H1 (cell line): Measurements from ENCODE around the gene NRP2. TPM values are rescaled to one million over a fixed set of nuclear protein-coding genes. Genes with fewer than 3 reads are reported as not detected.

Experiments
- CTCF ChIA-PET: fragments of 300-600 bp; sonication (Branson Sonifier 250); formaldehyde crosslinking; loops from one replicate; lab custom pipeline; 2021; ENCODE audit not compliant: partially characterized antibody; lab: Charles Lee
- POLR2A ChIA-PET: fragments of 300-600 bp; sonication (Branson Sonifier 250); formaldehyde crosslinking; loops from one replicate; lab custom pipeline; 2021; ENCODE audit warnings: inconsistent platforms; ENCODE audit not compliant: partially characterized antibody; lab: Charles Lee
- DNase-seq, 2 experiments: peaks; one replicate each; pipeline versions ENCODE4 v3.0.0 to v3.0.0-alpha.2; 2010 to 2022; ENCODE audit warnings: low spot score in 2 of 2, low read depth in 1 of 2, mixed read lengths in 1 of 2
- FAIRE-seq: peaks from 2 replicates; lab custom pipeline; 2011; peaks lifted over from hg19 to GRCh38; lab: Jason Lieb, UNC
- H2AFZ ChIP-seq: 2 replicates; pipeline ENCODE4 v1.8.1; 2012; ENCODE audit warnings: low read length, inconsistent platforms
- H2AK5ac ChIP-seq: 2 replicates; pipeline ENCODE4 v1.6.1; 2013; ENCODE audit warnings: low read depth, low read length
- H2BK120ac ChIP-seq: replicated peaks from 2 replicates; pipeline ENCODE3; 2013; ENCODE audit warnings: low read depth, low read length, inconsistent platforms
- H2BK12ac ChIP-seq: 2 replicates; pipeline ENCODE4 v1.6.1; 2013; ENCODE audit warnings: low read depth, low read length
- H2BK15ac ChIP-seq: 2 replicates; pipeline ENCODE4 v1.6.1; 2013; ENCODE audit warnings: low read length
- H2BK20ac ChIP-seq: 2 replicates; pipeline ENCODE4 v1.6.1; 2013; ENCODE audit warnings: low read length
- H2BK5ac ChIP-seq: 2 replicates; pipeline ENCODE4 v1.6.1; 2013; ENCODE audit warnings: low read depth, low read length
- H3K14ac ChIP-seq: 2 replicates; pipeline ENCODE4 v1.6.1; 2013; ENCODE audit warnings: inconsistent platforms; ENCODE audit not compliant: insufficient read length
- H3K18ac ChIP-seq: 2 replicates; pipeline ENCODE4 v1.6.1; 2013; ENCODE audit warnings: low read length; ENCODE audit errors: extremely low read depth
- H3K23ac ChIP-seq: 2 replicates; pipeline ENCODE4 v1.6.1; 2013; ENCODE audit warnings: inconsistent platforms; ENCODE audit not compliant: insufficient read length
- H3K23me2 ChIP-seq: 2 replicates; pipeline ENCODE4 v1.6.1; 2013; ENCODE audit warnings: low read depth, low read length
- H3K27ac ChIP-seq: 2 replicates; pipeline ENCODE4 v1.6.1; 2011; ENCODE audit warnings: low read depth, low read length, inconsistent platforms
- H3K27me3 ChIP-seq, 4 experiments: replicated peaks in 1 of 4; 1 replicate in 1 of 4; 2 replicates in 3 of 4; pipeline versions ENCODE4 v1.6.1 to v1.8.1; 2011 to 2013; ENCODE audit warnings: low read length in 3 of 4, mild to moderate bottlenecking in 3 of 4, inconsistent platforms in 2 of 4, mixed read lengths in 2 of 4, moderate library complexity in 1 of 4; ENCODE audit not compliant: control insufficient read depth in 3 of 4, insufficient read depth in 3 of 4; ENCODE audit errors: extremely low read depth in 1 of 4
- H3K36me3 ChIP-seq, 4 experiments: 2 replicates each; pipeline versions ENCODE4 v1.6.1 to v1.8.1; 2011 to 2013; ENCODE audit warnings: mild to moderate bottlenecking in 4 of 4, low read length in 3 of 4, moderate library complexity in 2 of 4, control low read depth in 1 of 4, inconsistent platforms in 1 of 4; ENCODE audit not compliant: insufficient read depth in 4 of 4, control insufficient read depth in 2 of 4
- H3K4ac ChIP-seq: replicated peaks from 2 replicates; pipeline ENCODE3; 2013; ENCODE audit warnings: low read length, low read depth, mixed read lengths, inconsistent platforms; ENCODE audit not compliant: insufficient read length
- H3K4me1 ChIP-seq, 4 experiments: replicated peaks in 1 of 4; 1 replicate in 1 of 4; 2 replicates in 3 of 4; pipeline versions ENCODE4 v1.6.1 to v1.8.1; 2011 to 2013; ENCODE audit warnings: low read length in 3 of 4, inconsistent platforms in 2 of 4, mixed read lengths in 1 of 4; ENCODE audit not compliant: insufficient read depth in 4 of 4, control insufficient read depth in 3 of 4
- H3K4me2 ChIP-seq, 2 experiments: 2 replicates each; pipeline versions ENCODE4 v1.6.1 to v1.8.1; 2011 to 2013; ENCODE audit warnings: low read depth in 2 of 2, low read length in 2 of 2, control low read depth in 1 of 2, inconsistent platforms in 1 of 2, mild to moderate bottlenecking in 1 of 2; ENCODE audit not compliant: insufficient read depth in 1 of 2
- H3K4me3 ChIP-seq, 4 experiments: fragments of 200-600, 300-600 bp in 1 of 4; sonication (generic), shearing (Covaris generic), sonication (Bioruptor Twin) in 1 of 4; 2 replicates each; pipeline versions ENCODE4 v1.5.1 to v1.8.1; 2011 to 2016; ENCODE audit warnings: low read length in 4 of 4, low read depth in 3 of 4, control low read depth in 2 of 4, inconsistent platforms in 2 of 4, mild to moderate bottlenecking in 2 of 4, mixed read lengths in 1 of 4, moderate library complexity in 1 of 4; ENCODE audit not compliant: insufficient read depth in 2 of 4; ENCODE audit errors: extremely low read depth in 1 of 4
- H3K56ac ChIP-seq: replicated peaks from 2 replicates; pipeline ENCODE3; 2013; ENCODE audit warnings: low read depth, mild to moderate bottlenecking, mixed read lengths, low read length, inconsistent platforms; ENCODE audit not compliant: insufficient read length
- H3K79me1 ChIP-seq: 2 replicates; pipeline ENCODE4 v1.6.1; 2013; ENCODE audit warnings: low read depth, low read length, control low read depth
- H3K79me2 ChIP-seq, 2 experiments: 2 replicates each; pipeline versions ENCODE4 v1.6.1 to v1.8.1; 2012 to 2013; ENCODE audit warnings: low read length in 2 of 2, mild to moderate bottlenecking in 2 of 2, inconsistent platforms in 1 of 2; ENCODE audit not compliant: insufficient read depth in 2 of 2, control insufficient read depth in 1 of 2
- H3K9ac ChIP-seq, 4 experiments: replicated peaks in 1 of 4; 1 replicate in 1 of 4; 2 replicates in 3 of 4; pipeline versions ENCODE4 v1.6.1 to v1.8.1; 2011 to 2013; ENCODE audit warnings: low read depth in 3 of 4, low read length in 3 of 4, control low read depth in 2 of 4, mild to moderate bottlenecking in 2 of 4, moderate library complexity in 2 of 4, inconsistent platforms in 1 of 4; ENCODE audit errors: extremely low read depth in 1 of 4
- H3K9me3 ChIP-seq, 2 experiments: 2 replicates each; pipeline versions ENCODE4 v1.6.1 to v1.8.1; 2012 to 2013; ENCODE audit warnings: mild to moderate bottlenecking in 2 of 2, moderate library complexity in 2 of 2, control low read depth in 1 of 2, inconsistent platforms in 1 of 2, low read depth in 1 of 2, low read length in 1 of 2, mixed read lengths in 1 of 2; ENCODE audit not compliant: insufficient read depth in 2 of 2
- H4K20me1 ChIP-seq, 2 experiments: replicated peaks in 1 of 2; 2 replicates each; pipeline versions ENCODE3 to v1.8.1; 2011 to 2013; ENCODE audit warnings: inconsistent platforms in 2 of 2, low read length in 2 of 2, mild to moderate bottlenecking in 1 of 2; ENCODE audit not compliant: insufficient read depth in 2 of 2, control insufficient read depth in 1 of 2
- H4K5ac ChIP-seq: 2 replicates; pipeline ENCODE4 v1.6.1; 2013; ENCODE audit warnings: low read length, low read depth, mixed read lengths, inconsistent platforms; ENCODE audit not compliant: insufficient read length
- H4K8ac ChIP-seq: 2 replicates; pipeline ENCODE4 v1.8.0; 2013; ENCODE audit warnings: mild to moderate bottlenecking, moderate library complexity, low read length, inconsistent platforms; ENCODE audit not compliant: insufficient read depth; ENCODE audit errors: extremely low read depth
- H4K91ac ChIP-seq: replicated peaks from 2 replicates; pipeline ENCODE3; 2013; ENCODE audit warnings: low read length, mixed read lengths, inconsistent platforms; ENCODE audit not compliant: insufficient read length
- MAX ChIP-seq: IDR thresholded peaks from 2 replicates; pipeline ENCODE4 v1.6.1; 2012; ENCODE audit warnings: inconsistent platforms
- RFX5 ChIP-seq: IDR thresholded peaks from 2 replicates; pipeline ENCODE4 v1.6.1; 2011; ENCODE audit warnings: low read depth, low read length, improper control_type of control experiment, borderline replicate concordance
- WGBS, 2 experiments: shearing (Covaris generic) in 1 of 2; methylation state at CpG; one replicate each; pipeline versions ENCODE4 v1.1.6 to v1.1.7; 2013 to 2015; ENCODE audit warnings: low lambda C conversion rate in 2 of 2, mixed read lengths in 2 of 2, inconsistent platforms in 1 of 2, low coverage in 1 of 2, missing lambda C conversion rate in 1 of 2; ENCODE audit not compliant: insufficient replicate concordance in 2 of 2, insufficient coverage in 1 of 2, insufficient read length in 1 of 2; ENCODE audit errors: extremely low coverage in 1 of 2, missing lambda C conversion rate in 1 of 2; 5-methylcytosine and 5-hydroxymethylcytosine counted together
- polyA plus RNA-seq, 7 experiments: library from polyadenylated mRNA; depleted of rRNA in 3 of 7; stranded (reverse) in 5 of 7; unstranded in 2 of 7; fragments of >200 nt in 5 of 7; fragments of 200-250 nt in 2 of 7; gene quantifications; 1 replicate in 5 of 7; 2 replicates in 1 of 7; 4 replicates in 1 of 7; pipeline versions ENCODE4 v1.2.1 to v1.2.3, GENCODE V29; 2011 to 2013; ENCODE audit warnings: missing spikeins in 2 of 7, mixed read lengths in 2 of 7
- total RNA-seq: library from RNA; stranded (reverse); fragmentation: NEBNext Ultra II Directional; extraction: Animal tissue kit (Norgen Biotek cat#: 25700); gene quantifications from 2 replicates; pipeline ENCODE4 v1.2.1, GENCODE V29; 2021

NRP2 gene
- total and polyA plus RNA-seq, 2 of the 8 experiments (the other 6 are each of a cell fraction or from before 2014, with no cell fraction given) = 32.0 to 37.8 TPM

- Histone ChIP-seq H3K4me2 (no peak overlapping the region), H3K27me3 (no peaks in the 10 kb centered on the region), H3K9ac (no peak overlapping the region), H3K14ac (no peak overlapping the region), H3K18ac (0 out of 2 replicates have a peak overlapping the region, but pooled peaks have one; percentile 3), H2AFZ (no peak overlapping the region), H2BK20ac (0 out of 2 replicates have a peak overlapping the region, but pooled peaks have one; percentile 27), H3K23me2 (no peaks in the 10 kb centered on the region), H3K9me3 (no peaks in the 10 kb centered on the region; a peak in 1 of 4 replicates), H3K4me3 (no peak overlapping the region), H3K56ac (no peak overlapping the region), H2AK5ac (peak overlapping the region; percentile 43; the same call in 1 of the 2 replicates), H3K4me1 (peaks cover 5 to 18% (median 13%) of the 10 kb centered on the region in 4 experiments), H3K79me2 (peaks cover 0 to 24% of the 10 kb centered on the region in 2 experiments; a peak in 2 of 4 replicates), H4K91ac (peak overlapping the region; percentile 29), H4K5ac (no peak overlapping the region)
- POLR2A ChIA-PET = interaction anchor here (1.4 to 1.9 kb wide), 2 partner anchors 11 to 13 kb away, joined by 8 to 11 read pairs; partner anchors contain the start of gene NRP2
- no peak for FAIRE-seq
- CTCF ChIA-PET = interaction anchor here (1.0 to 4.5 kb wide), 8 partner anchors 8 to 80 kb away, joined by 3 to 31 read pairs (median 4); partner anchors contain the start of gene NRP2
- no peak for TF ChIP-seq RFX5
- 0 out of 2 replicates have a peak, but pooled peaks have one; percentile 10 for TF ChIP-seq MAX
- TF ChIP-seq, all 59 proteins: peak for 1
- Histone ChIP-seq H3K27ac (no peak overlapping the region), H3K4ac (peak overlapping the region; percentile 10), H3K79me1 (0 out of 2 replicates have a peak, but pooled peaks cover 4% of the 10 kb centered on the region), H3K23ac (no peak overlapping the region), H2BK120ac (no peak overlapping the region), H4K8ac (no peak overlapping the region), H2BK12ac (peak overlapping the region; percentile 78), H4K20me1 (no peaks in the 10 kb centered on the region), H3K36me3 (peaks cover 0 to 6% (median 0%) of the 10 kb centered on the region in 4 experiments; a peak in 1 of 8 replicates), H2BK5ac (peak overlapping the region; percentile 41; the same call in 1 of the 2 replicates), H2BK15ac (no peak overlapping the region)
- DNase-seq = no peak
- WGBS, 2 experiments = 82% methylated on average over 3 of the region's 3 CpGs; no CpG with 5 or more reads in 1 of the 2 experiments
Observed at GRCh38 chr2:205695460-205695991, 13.2 kb downstream of the NRP2 start.
